DND-41 (cell line): ENCODE data around the gene FBXO41.
A peak's percentile ranks its signal among the peaks of the same experiment; 100 is the strongest.

ENCODE experiments used
- ATAC-seq: fragments of 200-7000 bp; cut with Tn5 transposase; 3 replicates; pipeline ENCODE4 v1.9.1; 2021; ENCODE audit warnings: low read depth; ENCODE audit not compliant: insufficient read depth
- DNase-seq: peaks from one replicate; pipeline ENCODE4 v3.0.0-alpha.2; 2020
- H2AFZ ChIP-seq: 2 replicates; pipeline ENCODE4 v1.6.0; 2012; ENCODE audit warnings: low read depth, low read length
- H3K27ac ChIP-seq: 2 replicates; pipeline ENCODE4 v1.5.1; 2012; ENCODE audit warnings: low read length, inconsistent platforms
- H3K27me3 ChIP-seq: fragments of 200-600 bp; sonication (generic); 2 replicates; pipeline ENCODE4 v1.6.0; 2012; ENCODE audit warnings: low read length, mild to moderate bottlenecking, inconsistent platforms; ENCODE audit not compliant: insufficient read depth, poor library complexity
- H3K36me3 ChIP-seq: 2 replicates; pipeline ENCODE4 v1.5.1; 2012; ENCODE audit warnings: low read length, inconsistent platforms; ENCODE audit not compliant: insufficient read depth
- H3K4me1 ChIP-seq: 2 replicates; pipeline ENCODE4 v1.5.1; 2012; ENCODE audit warnings: mild to moderate bottlenecking, low read length; ENCODE audit not compliant: insufficient read depth
- H3K4me2 ChIP-seq: 2 replicates; pipeline ENCODE4 v1.6.0; 2012; ENCODE audit warnings: mild to moderate bottlenecking, moderate library complexity, low read length, inconsistent platforms; ENCODE audit not compliant: insufficient read depth
- H3K4me3 ChIP-seq, 2 experiments: fragments of 200-600 bp in 1 of 2; shearing (Covaris generic) in 1 of 2; 2 replicates each; pipeline ENCODE4 v1.5.1; 2012 to 2016; ENCODE audit warnings: inconsistent platforms in 2 of 2, low read length in 2 of 2, mild to moderate bottlenecking in 2 of 2, low read depth in 1 of 2, moderate library complexity in 1 of 2
- H3K79me2 ChIP-seq: 2 replicates; pipeline ENCODE4 v1.6.0; 2012; ENCODE audit warnings: low read length, inconsistent platforms; ENCODE audit not compliant: insufficient read depth
- H3K9ac ChIP-seq: 2 replicates; pipeline ENCODE4 v1.6.0; 2012; ENCODE audit warnings: low read depth, mild to moderate bottlenecking, inconsistent platforms, low read length, moderate library complexity
- H3K9me3 ChIP-seq: 2 replicates; pipeline ENCODE4 v1.5.1; 2012; ENCODE audit warnings: low read length, moderate library complexity, mild to moderate bottlenecking, inconsistent platforms; ENCODE audit not compliant: insufficient read depth, severe bottlenecking
- H4K20me1 ChIP-seq: 2 replicates; pipeline ENCODE4 v1.6.0; 2012; ENCODE audit warnings: low read length; ENCODE audit not compliant: insufficient read depth
- EZH2 ChIP-seq: IDR thresholded peaks from 3 replicates; pipeline ENCODE4 v1.6.1; 2012; ENCODE audit warnings: borderline replicate concordance, low read depth, mild to moderate bottlenecking, moderate library complexity, low read length, inconsistent platforms; ENCODE audit not compliant: severe bottlenecking
- TF ChIP-seq, protein P1 (sequence below): IDR thresholded peaks from 2 replicates; pipeline ENCODE4 v1.5.1; 2012; ENCODE audit warnings: borderline replicate concordance, low read length, moderate library complexity, mild to moderate bottlenecking; ENCODE audit not compliant: poor library complexity, severe bottlenecking; ENCODE audit errors: extremely low read depth

Gene FBXO41

DNA sequence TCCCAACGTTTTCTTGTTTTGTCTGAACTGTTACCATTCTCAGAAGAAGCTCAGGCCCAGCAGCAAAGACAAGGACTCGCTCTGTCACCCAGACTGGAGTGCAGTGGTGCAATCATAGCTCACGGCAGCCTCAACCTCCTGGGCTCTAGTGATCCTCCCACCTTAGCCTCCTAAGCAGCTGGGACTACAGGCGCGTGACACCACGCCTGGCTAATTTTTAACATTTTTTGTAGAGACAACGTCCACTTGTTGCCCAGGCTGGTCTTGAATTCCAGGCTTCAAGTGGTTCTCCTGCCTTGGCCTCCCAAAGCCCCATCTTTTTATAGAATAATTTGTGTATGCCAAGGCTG lies 72.2 kb downstream of the FBXO41 start:
- no peak overlapping the region for H3K9ac ChIP-seq
- H3K9me3 ChIP-seq = no peaks in the 10 kb centered on the region
- DNase-seq (no peak), ATAC-seq (no peak)
- peaks cover 34% of the 10 kb centered on the region for H3K4me1 ChIP-seq
- peaks cover 34% of the 10 kb centered on the region for H3K79me2 ChIP-seq
- no peaks in the 10 kb centered on the region for H3K36me3 ChIP-seq
- H3K4me2 ChIP-seq = no peak overlapping the region
- TF ChIP-seq EZH2 = no peak
- TF ChIP-seq, protein P1, sequence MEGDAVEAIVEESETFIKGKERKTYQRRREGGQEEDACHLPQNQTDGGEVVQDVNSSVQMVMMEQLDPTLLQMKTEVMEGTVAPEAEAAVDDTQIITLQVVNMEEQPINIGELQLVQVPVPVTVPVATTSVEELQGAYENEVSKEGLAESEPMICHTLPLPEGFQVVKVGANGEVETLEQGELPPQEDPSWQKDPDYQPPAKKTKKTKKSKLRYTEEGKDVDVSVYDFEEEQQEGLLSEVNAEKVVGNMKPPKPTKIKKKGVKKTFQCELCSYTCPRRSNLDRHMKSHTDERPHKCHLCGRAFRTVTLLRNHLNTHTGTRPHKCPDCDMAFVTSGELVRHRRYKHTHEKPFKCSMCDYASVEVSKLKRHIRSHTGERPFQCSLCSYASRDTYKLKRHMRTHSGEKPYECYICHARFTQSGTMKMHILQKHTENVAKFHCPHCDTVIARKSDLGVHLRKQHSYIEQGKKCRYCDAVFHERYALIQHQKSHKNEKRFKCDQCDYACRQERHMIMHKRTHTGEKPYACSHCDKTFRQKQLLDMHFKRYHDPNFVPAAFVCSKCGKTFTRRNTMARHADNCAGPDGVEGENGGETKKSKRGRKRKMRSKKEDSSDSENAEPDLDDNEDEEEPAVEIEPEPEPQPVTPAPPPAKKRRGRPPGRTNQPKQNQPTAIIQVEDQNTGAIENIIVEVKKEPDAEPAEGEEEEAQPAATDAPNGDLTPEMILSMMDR = no peak
- H3K27me3 ChIP-seq = no peaks in the 10 kb centered on the region
- H3K4me3 ChIP-seq = no peak overlapping the region
- no peaks in the 10 kb centered on the region for H4K20me1 ChIP-seq
- no peak overlapping the region for H3K27ac ChIP-seq
- H2AFZ ChIP-seq = peak overlapping the region; percentile 74; the same call in 1 of the 2 replicates

GRCh38 chr2:73210696-73211095 lies 73.6 kb downstream of the FBXO41 start:
- Histone ChIP-seq H3K4me2 (no peak overlapping the region), H3K9me3 (no peaks in the 10 kb centered on the region), H3K9ac (no peak overlapping the region), H3K27ac (no peak overlapping the region), H3K27me3 (no peaks in the 10 kb centered on the region), H2AFZ (no peak overlapping the region), H4K20me1 (no peaks in the 10 kb centered on the region), H3K4me3 (no peak overlapping the region), H3K79me2 (peaks cover 22% of the 10 kb centered on the region), H3K4me1 (peaks cover 30% of the 10 kb centered on the region), H3K36me3 (no peaks in the 10 kb centered on the region)
- ATAC-seq = no peak
- DNase-seq = no peak
- TF ChIP-seq EZH2 = no peak
- TF ChIP-seq, protein P1 = no peak

DNA sequence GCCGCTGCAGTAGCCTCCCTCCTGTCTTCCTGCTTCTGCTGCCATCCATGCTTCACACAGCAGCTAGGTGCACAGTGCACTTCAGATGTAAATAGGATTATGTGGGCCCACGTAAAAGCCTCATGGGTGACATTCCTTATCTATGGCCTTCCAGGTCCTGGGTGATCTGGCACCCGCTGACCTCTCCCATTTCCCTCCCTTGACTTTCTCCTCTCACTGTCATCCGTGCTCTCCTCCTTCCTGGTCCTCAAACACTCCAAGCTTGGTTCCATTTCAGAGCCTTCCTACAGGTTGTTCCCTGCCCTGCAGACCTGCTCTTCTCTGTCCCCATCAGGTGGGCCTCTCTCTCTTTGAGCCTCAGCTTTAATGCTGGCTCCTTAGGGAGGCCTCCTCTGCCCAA lies 74.3 kb downstream of the FBXO41 start:
- Histone ChIP-seq H3K4me1 (peaks cover 23% of the 10 kb centered on the region), H3K79me2 (peaks cover 15% of the 10 kb centered on the region), H3K4me2 (no peak overlapping the region), H3K27ac (no peak overlapping the region), H4K20me1 (no peaks in the 10 kb centered on the region), H3K4me3 (no peak overlapping the region), H3K9ac (no peak overlapping the region), H3K9me3 (no peaks in the 10 kb centered on the region), H2AFZ (0 out of 2 replicates have a peak overlapping the region, but pooled peaks have one; percentile 19), H3K36me3 (no peaks in the 10 kb centered on the region), H3K27me3 (no peaks in the 10 kb centered on the region)
- TF ChIP-seq, protein P1 = no peak
- no peak for TF ChIP-seq EZH2
- ATAC-seq (no peak), DNase-seq (no peak)

- no peaks in the 10 kb centered on the region for H3K9me3 ChIP-seq
- H4K20me1 ChIP-seq = no peaks in the 10 kb centered on the region
- H3K79me2 ChIP-seq = peaks cover under 1% of the 10 kb centered on the region; the same call in 1 of the 2 replicates
- H3K4me3 ChIP-seq = no peak overlapping the region
- TF ChIP-seq, protein P1 = no peak
- TF ChIP-seq EZH2 = no peak
- H3K9ac ChIP-seq = no peak overlapping the region
- H3K4me2 ChIP-seq = no peak overlapping the region
- H3K4me1 ChIP-seq = peaks cover 12% of the 10 kb centered on the region
- no peak for DNase-seq
- no peak overlapping the region for H2AFZ ChIP-seq
- ATAC-seq = no peak
- H3K27ac ChIP-seq = no peak overlapping the region
- H3K36me3 ChIP-seq = no peaks in the 10 kb centered on the region
- H3K27me3 ChIP-seq = no peaks in the 10 kb centered on the region
Observed at GRCh38 chr2:73208258-73208657, 76.0 kb downstream of the FBXO41 start.
